H1 (cell line): ENCODE data around the gene BIRC7. TPM values are rescaled to one million over a fixed set of nuclear protein-coding genes. Genes with fewer than 3 reads are reported as not detected.

Source experiments
- CTCF ChIA-PET: fragments of 300-600 bp; sonication (Branson Sonifier 250); formaldehyde crosslinking; loops from one replicate; lab custom pipeline; 2021; ENCODE audit not compliant: partially characterized antibody; lab: Charles Lee
- POLR2A ChIA-PET: fragments of 300-600 bp; sonication (Branson Sonifier 250); formaldehyde crosslinking; loops from one replicate; lab custom pipeline; 2021; ENCODE audit warnings: inconsistent platforms; ENCODE audit not compliant: partially characterized antibody; lab: Charles Lee
- DNase-seq, 2 experiments: peaks; one replicate each; pipeline versions ENCODE4 v3.0.0 to v3.0.0-alpha.2; 2010 to 2022; ENCODE audit warnings: low spot score in 2 of 2, low read depth in 1 of 2, mixed read lengths in 1 of 2
- FAIRE-seq: peaks from 2 replicates; lab custom pipeline; 2011; peaks lifted over from hg19 to GRCh38; lab: Jason Lieb, UNC
- H2AFZ ChIP-seq: 2 replicates; pipeline ENCODE4 v1.8.1; 2012; ENCODE audit warnings: low read length, inconsistent platforms
- H2AK5ac ChIP-seq: 2 replicates; pipeline ENCODE4 v1.6.1; 2013; ENCODE audit warnings: low read depth, low read length
- H2BK120ac ChIP-seq: replicated peaks from 2 replicates; pipeline ENCODE3; 2013; ENCODE audit warnings: low read depth, low read length, inconsistent platforms
- H2BK12ac ChIP-seq: 2 replicates; pipeline ENCODE4 v1.6.1; 2013; ENCODE audit warnings: low read depth, low read length
- H2BK15ac ChIP-seq: 2 replicates; pipeline ENCODE4 v1.6.1; 2013; ENCODE audit warnings: low read length
- H2BK20ac ChIP-seq: 2 replicates; pipeline ENCODE4 v1.6.1; 2013; ENCODE audit warnings: low read length
- H2BK5ac ChIP-seq: 2 replicates; pipeline ENCODE4 v1.6.1; 2013; ENCODE audit warnings: low read depth, low read length
- H3K14ac ChIP-seq: 2 replicates; pipeline ENCODE4 v1.6.1; 2013; ENCODE audit warnings: inconsistent platforms; ENCODE audit not compliant: insufficient read length
- H3K18ac ChIP-seq: 2 replicates; pipeline ENCODE4 v1.6.1; 2013; ENCODE audit warnings: low read length; ENCODE audit errors: extremely low read depth
- H3K23ac ChIP-seq: 2 replicates; pipeline ENCODE4 v1.6.1; 2013; ENCODE audit warnings: inconsistent platforms; ENCODE audit not compliant: insufficient read length
- H3K23me2 ChIP-seq: 2 replicates; pipeline ENCODE4 v1.6.1; 2013; ENCODE audit warnings: low read depth, low read length
- H3K27ac ChIP-seq: 2 replicates; pipeline ENCODE4 v1.6.1; 2011; ENCODE audit warnings: low read depth, low read length, inconsistent platforms
- H3K27me3 ChIP-seq, 4 experiments: replicated peaks in 1 of 4; 1 replicate in 1 of 4; 2 replicates in 3 of 4; pipeline versions ENCODE4 v1.6.1 to v1.8.1; 2011 to 2013; ENCODE audit warnings: low read length in 3 of 4, mild to moderate bottlenecking in 3 of 4, inconsistent platforms in 2 of 4, mixed read lengths in 2 of 4, moderate library complexity in 1 of 4; ENCODE audit not compliant: control insufficient read depth in 3 of 4, insufficient read depth in 3 of 4; ENCODE audit errors: extremely low read depth in 1 of 4
- H3K36me3 ChIP-seq, 4 experiments: 2 replicates each; pipeline versions ENCODE4 v1.6.1 to v1.8.1; 2011 to 2013; ENCODE audit warnings: mild to moderate bottlenecking in 4 of 4, low read length in 3 of 4, moderate library complexity in 2 of 4, control low read depth in 1 of 4, inconsistent platforms in 1 of 4; ENCODE audit not compliant: insufficient read depth in 4 of 4, control insufficient read depth in 2 of 4
- H3K4ac ChIP-seq: replicated peaks from 2 replicates; pipeline ENCODE3; 2013; ENCODE audit warnings: low read length, low read depth, mixed read lengths, inconsistent platforms; ENCODE audit not compliant: insufficient read length
- H3K4me1 ChIP-seq, 4 experiments: replicated peaks in 1 of 4; 1 replicate in 1 of 4; 2 replicates in 3 of 4; pipeline versions ENCODE4 v1.6.1 to v1.8.1; 2011 to 2013; ENCODE audit warnings: low read length in 3 of 4, inconsistent platforms in 2 of 4, mixed read lengths in 1 of 4; ENCODE audit not compliant: insufficient read depth in 4 of 4, control insufficient read depth in 3 of 4
- H3K4me2 ChIP-seq, 2 experiments: 2 replicates each; pipeline versions ENCODE4 v1.6.1 to v1.8.1; 2011 to 2013; ENCODE audit warnings: low read depth in 2 of 2, low read length in 2 of 2, control low read depth in 1 of 2, inconsistent platforms in 1 of 2, mild to moderate bottlenecking in 1 of 2; ENCODE audit not compliant: insufficient read depth in 1 of 2
- H3K4me3 ChIP-seq, 4 experiments: fragments of 200-600, 300-600 bp in 1 of 4; sonication (generic), shearing (Covaris generic), sonication (Bioruptor Twin) in 1 of 4; 2 replicates each; pipeline versions ENCODE4 v1.5.1 to v1.8.1; 2011 to 2016; ENCODE audit warnings: low read length in 4 of 4, low read depth in 3 of 4, control low read depth in 2 of 4, inconsistent platforms in 2 of 4, mild to moderate bottlenecking in 2 of 4, mixed read lengths in 1 of 4, moderate library complexity in 1 of 4; ENCODE audit not compliant: insufficient read depth in 2 of 4; ENCODE audit errors: extremely low read depth in 1 of 4
- H3K56ac ChIP-seq: replicated peaks from 2 replicates; pipeline ENCODE3; 2013; ENCODE audit warnings: low read depth, mild to moderate bottlenecking, mixed read lengths, low read length, inconsistent platforms; ENCODE audit not compliant: insufficient read length
- H3K79me1 ChIP-seq: 2 replicates; pipeline ENCODE4 v1.6.1; 2013; ENCODE audit warnings: low read depth, low read length, control low read depth
- H3K79me2 ChIP-seq, 2 experiments: 2 replicates each; pipeline versions ENCODE4 v1.6.1 to v1.8.1; 2012 to 2013; ENCODE audit warnings: low read length in 2 of 2, mild to moderate bottlenecking in 2 of 2, inconsistent platforms in 1 of 2; ENCODE audit not compliant: insufficient read depth in 2 of 2, control insufficient read depth in 1 of 2
- H3K9ac ChIP-seq, 4 experiments: replicated peaks in 1 of 4; 1 replicate in 1 of 4; 2 replicates in 3 of 4; pipeline versions ENCODE4 v1.6.1 to v1.8.1; 2011 to 2013; ENCODE audit warnings: low read depth in 3 of 4, low read length in 3 of 4, control low read depth in 2 of 4, mild to moderate bottlenecking in 2 of 4, moderate library complexity in 2 of 4, inconsistent platforms in 1 of 4; ENCODE audit errors: extremely low read depth in 1 of 4
- H3K9me3 ChIP-seq, 2 experiments: 2 replicates each; pipeline versions ENCODE4 v1.6.1 to v1.8.1; 2012 to 2013; ENCODE audit warnings: mild to moderate bottlenecking in 2 of 2, moderate library complexity in 2 of 2, control low read depth in 1 of 2, inconsistent platforms in 1 of 2, low read depth in 1 of 2, low read length in 1 of 2, mixed read lengths in 1 of 2; ENCODE audit not compliant: insufficient read depth in 2 of 2
- H4K20me1 ChIP-seq, 2 experiments: replicated peaks in 1 of 2; 2 replicates each; pipeline versions ENCODE3 to v1.8.1; 2011 to 2013; ENCODE audit warnings: inconsistent platforms in 2 of 2, low read length in 2 of 2, mild to moderate bottlenecking in 1 of 2; ENCODE audit not compliant: insufficient read depth in 2 of 2, control insufficient read depth in 1 of 2
- H4K5ac ChIP-seq: 2 replicates; pipeline ENCODE4 v1.6.1; 2013; ENCODE audit warnings: low read length, low read depth, mixed read lengths, inconsistent platforms; ENCODE audit not compliant: insufficient read length
- H4K8ac ChIP-seq: 2 replicates; pipeline ENCODE4 v1.8.0; 2013; ENCODE audit warnings: mild to moderate bottlenecking, moderate library complexity, low read length, inconsistent platforms; ENCODE audit not compliant: insufficient read depth; ENCODE audit errors: extremely low read depth
- H4K91ac ChIP-seq: replicated peaks from 2 replicates; pipeline ENCODE3; 2013; ENCODE audit warnings: low read length, mixed read lengths, inconsistent platforms; ENCODE audit not compliant: insufficient read length
- NRF1 ChIP-seq: IDR thresholded peaks from 2 replicates; pipeline ENCODE4 v1.6.1; 2011; ENCODE audit warnings: mild to moderate bottlenecking, low read depth, low read length, improper control_type of control experiment
- TEAD4 ChIP-seq: IDR thresholded peaks from 2 replicates; pipeline ENCODE4 v1.6.1; 2012; ENCODE audit warnings: low read depth, low read length, inconsistent platforms, mixed read lengths
- WGBS, 2 experiments: shearing (Covaris generic) in 1 of 2; methylation state at CpG; one replicate each; pipeline versions ENCODE4 v1.1.6 to v1.1.7; 2013 to 2015; ENCODE audit warnings: low lambda C conversion rate in 2 of 2, mixed read lengths in 2 of 2, inconsistent platforms in 1 of 2, low coverage in 1 of 2, missing lambda C conversion rate in 1 of 2; ENCODE audit not compliant: insufficient replicate concordance in 2 of 2, insufficient coverage in 1 of 2, insufficient read length in 1 of 2; ENCODE audit errors: extremely low coverage in 1 of 2, missing lambda C conversion rate in 1 of 2; 5-methylcytosine and 5-hydroxymethylcytosine counted together
- polyA plus RNA-seq, 7 experiments: library from polyadenylated mRNA; depleted of rRNA in 3 of 7; stranded (reverse) in 5 of 7; unstranded in 2 of 7; fragments of >200 nt in 5 of 7; fragments of 200-250 nt in 2 of 7; gene quantifications; 1 replicate in 5 of 7; 2 replicates in 1 of 7; 4 replicates in 1 of 7; pipeline versions ENCODE4 v1.2.1 to v1.2.3, GENCODE V29; 2011 to 2013; ENCODE audit warnings: missing spikeins in 2 of 7, mixed read lengths in 2 of 7
- total RNA-seq: library from RNA; stranded (reverse); fragmentation: NEBNext Ultra II Directional; extraction: Animal tissue kit (Norgen Biotek cat#: 25700); gene quantifications from 2 replicates; pipeline ENCODE4 v1.2.1, GENCODE V29; 2021

BIRC7 gene
- total and polyA plus RNA-seq, 2 of the 8 experiments (the other 6 are each of a cell fraction or from before 2014, with no cell fraction given), result 0.11 to 0.41 TPM

DNA sequence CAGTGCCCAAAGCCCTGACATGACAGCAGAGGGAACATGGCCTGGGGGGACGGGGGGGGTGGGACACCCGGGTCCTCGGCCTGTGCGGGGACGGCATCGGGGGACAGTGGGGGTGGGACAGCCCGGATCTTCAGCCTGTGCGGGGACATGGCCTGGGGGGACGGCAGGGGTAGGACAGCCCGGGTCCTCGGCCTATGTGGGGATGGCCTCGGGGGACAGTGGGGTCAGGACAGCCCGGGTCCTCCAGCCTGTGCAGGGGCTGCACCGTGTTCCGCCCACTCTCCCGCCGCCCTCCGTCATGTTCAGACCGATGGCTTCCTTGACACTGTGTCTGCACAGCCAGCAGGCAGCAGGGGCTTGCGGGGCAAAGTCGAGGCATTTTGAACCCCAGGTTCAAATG lies 7.0 kb downstream of the BIRC7 start:
- H4K91ac ChIP-seq, result no peak overlapping the region

More for the DNA sequence above, 7.0 kb downstream of the BIRC7 start:
- Histone ChIP-seq H3K4me1 (peaks cover 0 to 14% (median 11%) of the 10 kb centered on the region in 4 experiments; a peak in 4 of 7 replicates), H3K27ac (no peak overlapping the region), H3K18ac (no peak overlapping the region), H2BK12ac (no peak overlapping the region), H2AK5ac (no peak overlapping the region), H3K23me2 (no peaks in the 10 kb centered on the region), H4K20me1 (no peaks in the 10 kb centered on the region)
- POLR2A ChIA-PET, result no interaction called here
- TF ChIP-seq NRF1 (no peak), TEAD4 (no peak)
- TF ChIP-seq, all 59 proteins: peak for 0
- H3K9me3 ChIP-seq, result no peaks in the 10 kb centered on the region
- no peaks in the 10 kb centered on the region; a peak in 2 of 7 replicates for H3K27me3 ChIP-seq
- no peak overlapping the region for H3K4ac ChIP-seq
- no peak overlapping the region for H3K4me2 ChIP-seq
- H2AFZ ChIP-seq, result no peak overlapping the region
- H3K4me3 ChIP-seq, result no peak overlapping the region
- 84% methylated on average over 6 of the region's 21 CpGs; no CpG with 5 or more reads in 1 of the 2 experiments for WGBS, 2 experiments
- no peaks in the 10 kb centered on the region for H3K36me3 ChIP-seq
- no peaks in the 10 kb centered on the region for H3K79me2 ChIP-seq
- no peak overlapping the region for H3K23ac ChIP-seq
- H2BK15ac ChIP-seq, result no peak overlapping the region
- H3K9ac ChIP-seq, result no peak overlapping the region
- no peak for FAIRE-seq
- CTCF ChIA-PET, result interaction anchor here (0.9 to 10.9 kb wide), 8 partner anchors 8 to 48 kb away, joined by 3 to 199 read pairs (median 6); no protein-coding TSS in a partner anchor
- no peak overlapping the region for H4K5ac ChIP-seq
- H3K14ac ChIP-seq, result no peak overlapping the region
- no peak overlapping the region for H3K56ac ChIP-seq
- no peak overlapping the region for H2BK5ac ChIP-seq
- no peaks in the 10 kb centered on the region for H3K79me1 ChIP-seq
- no peak overlapping the region; the same call in 1 of the 2 replicates for H4K8ac ChIP-seq
- no peak overlapping the region for H2BK120ac ChIP-seq
- H2BK20ac ChIP-seq, result no peak overlapping the region
- DNase-seq, result no peak
